RWPE2 (cell line): ENCODE results near the gene KLLN.

ENCODE experiments used
- ATAC-seq: fragments of 200-7000 bp; cut with Tn5 transposase; 3 replicates; pipeline ENCODE4 v1.9.1; 2021; ENCODE audit warnings: low read depth
- DNase-seq: peaks from one replicate; pipeline ENCODE4 v3.0.0-alpha.2; 2020; ENCODE audit warnings: low spot score
- H3K27ac ChIP-seq: fragments of 450-650 bp; 2 replicates; pipeline ENCODE4 v1.5.1; 2017; ENCODE audit warnings: mild to moderate bottlenecking; ENCODE audit not compliant: poor library complexity, severe bottlenecking
- H3K27me3 ChIP-seq: fragments of 250-450 bp; sonication (Bioruptor Pico); 2 replicates; pipeline ENCODE4 v1.5.1; 2021; ENCODE audit warnings: mild to moderate bottlenecking, moderate library complexity; ENCODE audit not compliant: insufficient read depth, poor library complexity, severe bottlenecking
- H3K36me3 ChIP-seq: fragments of 250-450 bp; sonication (Bioruptor Pico); 2 replicates; pipeline ENCODE4 v1.5.1; 2020; ENCODE audit warnings: low read depth, mild to moderate bottlenecking, moderate library complexity
- H3K4me1 ChIP-seq: fragments of 250-450 bp; sonication (Bioruptor Pico); 2 replicates; pipeline ENCODE4 v1.5.1; 2021; ENCODE audit warnings: mild to moderate bottlenecking, moderate library complexity; ENCODE audit not compliant: insufficient read depth, poor library complexity, severe bottlenecking
- H3K4me3 ChIP-seq: fragments of 250-450 bp; sonication (Bioruptor Pico); 2 replicates; pipeline ENCODE4 v1.5.1; 2021; ENCODE audit warnings: mild to moderate bottlenecking, moderate library complexity; ENCODE audit not compliant: severe bottlenecking
- H3K9me3 ChIP-seq: fragments of 250-450 bp; sonication (Bioruptor Pico); 2 replicates; pipeline ENCODE4 v1.5.1; 2021; ENCODE audit warnings: mild to moderate bottlenecking, moderate library complexity; ENCODE audit not compliant: severe bottlenecking
- TF ChIP-seq, protein P1 (sequence below): fragments of 450-650 bp; IDR thresholded peaks from one replicate; pipeline ENCODE4 v1.5.1; 2017; ENCODE audit warnings: mild to moderate bottlenecking, moderate library complexity; ENCODE audit not compliant: poor library complexity, severe bottlenecking

Gene KLLN

DNA sequence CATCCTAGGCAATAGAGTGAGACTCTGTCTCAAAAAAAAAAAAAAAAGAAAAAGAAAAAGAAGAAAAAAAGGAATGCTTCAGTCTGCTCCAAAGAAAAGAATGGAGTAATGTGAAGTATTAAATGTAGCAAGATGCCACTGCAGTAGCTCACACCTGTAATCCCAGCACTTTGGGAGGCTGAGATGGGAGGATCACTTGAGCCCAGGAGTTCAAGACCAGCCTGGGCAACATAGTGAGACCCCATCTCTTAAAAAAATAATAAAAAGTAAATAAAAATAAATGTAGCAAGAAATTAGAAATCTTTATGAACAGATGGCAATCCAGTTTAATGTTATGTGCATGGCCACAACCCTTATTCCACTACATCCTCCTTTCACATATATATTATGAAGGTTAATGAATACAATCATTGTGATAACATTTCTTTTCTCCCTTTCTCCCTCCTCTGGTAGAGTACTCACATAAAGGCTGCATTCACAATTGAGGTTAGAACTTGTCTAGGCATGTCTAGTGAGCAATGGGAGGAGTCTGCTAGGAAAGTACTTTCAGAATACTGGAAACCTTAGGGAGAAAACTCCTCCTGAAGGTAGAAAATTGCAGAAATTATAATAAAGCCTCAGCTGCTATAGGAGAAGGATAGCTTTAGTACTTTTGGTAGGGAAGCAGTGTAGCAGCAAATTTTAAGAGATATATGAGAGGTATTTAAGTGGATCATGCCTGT, 20.4 kb downstream of the KLLN start:
- H3K27ac ChIP-seq: peak overlapping the region; percentile 48

DNA sequence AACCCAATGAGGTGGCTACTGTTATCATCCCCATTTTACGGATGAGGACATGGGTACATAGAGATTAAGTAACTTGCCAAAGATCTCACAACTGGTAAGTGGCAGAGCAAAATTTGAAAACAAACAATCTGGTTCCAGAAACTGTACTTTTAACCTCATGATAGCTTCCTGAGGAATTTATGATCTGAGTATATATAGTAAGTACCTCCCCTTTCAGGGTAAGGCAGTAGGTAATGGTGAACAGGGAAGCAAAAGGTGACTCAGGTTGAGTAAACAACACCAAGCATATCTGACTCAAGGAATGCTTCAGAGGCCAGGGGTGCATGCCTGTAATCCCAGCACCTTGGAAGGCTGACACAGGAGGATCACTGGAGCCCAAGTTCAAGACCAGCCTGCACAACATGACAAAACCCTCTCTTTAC, 21.1 kb downstream of the KLLN start:
- peak; percentile 95 for ATAC-seq
- Histone ChIP-seq H3K4me1 (peaks cover 39% of the 10 kb centered on the region), H3K4me3 (no peak overlapping the region), H3K27me3 (no peaks in the 10 kb centered on the region), H3K27ac (peak overlapping the region; percentile 48), H3K36me3 (no peaks in the 10 kb centered on the region), H3K9me3 (no peaks in the 10 kb centered on the region)
- peak; percentile 81 for DNase-seq
- TF ChIP-seq, protein P1, sequence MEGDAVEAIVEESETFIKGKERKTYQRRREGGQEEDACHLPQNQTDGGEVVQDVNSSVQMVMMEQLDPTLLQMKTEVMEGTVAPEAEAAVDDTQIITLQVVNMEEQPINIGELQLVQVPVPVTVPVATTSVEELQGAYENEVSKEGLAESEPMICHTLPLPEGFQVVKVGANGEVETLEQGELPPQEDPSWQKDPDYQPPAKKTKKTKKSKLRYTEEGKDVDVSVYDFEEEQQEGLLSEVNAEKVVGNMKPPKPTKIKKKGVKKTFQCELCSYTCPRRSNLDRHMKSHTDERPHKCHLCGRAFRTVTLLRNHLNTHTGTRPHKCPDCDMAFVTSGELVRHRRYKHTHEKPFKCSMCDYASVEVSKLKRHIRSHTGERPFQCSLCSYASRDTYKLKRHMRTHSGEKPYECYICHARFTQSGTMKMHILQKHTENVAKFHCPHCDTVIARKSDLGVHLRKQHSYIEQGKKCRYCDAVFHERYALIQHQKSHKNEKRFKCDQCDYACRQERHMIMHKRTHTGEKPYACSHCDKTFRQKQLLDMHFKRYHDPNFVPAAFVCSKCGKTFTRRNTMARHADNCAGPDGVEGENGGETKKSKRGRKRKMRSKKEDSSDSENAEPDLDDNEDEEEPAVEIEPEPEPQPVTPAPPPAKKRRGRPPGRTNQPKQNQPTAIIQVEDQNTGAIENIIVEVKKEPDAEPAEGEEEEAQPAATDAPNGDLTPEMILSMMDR: no peak

More for the DNA sequence above, 20.4 kb downstream of the KLLN start:
- DNase-seq (no peak), ATAC-seq (peak; percentile 33; the same call in 2 of the 3 replicates)
- Histone ChIP-seq H3K27me3 (no peaks in the 10 kb centered on the region), H3K9me3 (no peaks in the 10 kb centered on the region), H3K4me1 (peaks cover 46% of the 10 kb centered on the region), H3K36me3 (no peaks in the 10 kb centered on the region), H3K4me3 (no peak overlapping the region)
- TF ChIP-seq, protein P1: no peak

DNA sequence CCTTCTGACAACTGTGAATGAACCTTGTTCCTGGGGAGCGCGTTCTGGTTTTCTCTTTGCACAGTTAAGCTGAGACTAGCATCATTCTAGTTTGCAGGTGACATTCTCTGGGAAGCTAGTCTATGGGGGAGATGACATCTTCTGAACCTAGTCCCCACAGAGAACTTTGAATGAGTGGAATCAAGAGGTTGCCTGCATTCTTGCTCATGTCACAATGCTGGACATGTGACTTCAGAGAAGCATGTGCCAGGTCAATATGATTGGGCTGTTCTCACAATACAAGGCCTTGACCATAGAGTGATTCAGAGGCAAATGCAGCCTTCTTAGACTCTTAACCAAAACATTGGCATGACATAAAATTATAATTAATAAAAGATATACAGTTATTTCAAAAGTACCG, 22.1 kb downstream of the KLLN start:
- Histone ChIP-seq H3K27ac (no peak overlapping the region), H3K4me1 (peaks cover 32% of the 10 kb centered on the region)
- ATAC-seq: no peak

DNA sequence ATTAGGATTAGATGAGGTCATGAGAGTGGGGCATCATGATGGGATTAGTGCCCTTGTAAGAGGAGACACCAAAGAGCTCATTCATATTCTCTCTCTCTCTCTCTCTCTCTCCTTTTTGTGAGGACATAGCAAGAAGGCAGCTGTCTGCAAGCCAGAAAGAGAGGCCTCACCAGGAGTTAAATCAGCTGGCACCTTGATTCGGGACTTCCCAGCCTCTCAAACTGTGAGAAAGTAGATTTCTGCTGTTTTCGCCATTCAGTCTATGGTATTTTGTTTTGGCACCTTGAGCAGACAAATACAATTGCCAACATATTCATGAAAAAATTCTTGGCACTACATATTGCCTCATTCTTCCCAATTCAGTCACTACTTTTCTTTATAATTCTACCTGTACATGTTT, 24.7 kb downstream of the KLLN start:
- DNase-seq (no peak), ATAC-seq (no peak)
- Histone ChIP-seq H3K36me3 (no peaks in the 10 kb centered on the region), H3K27ac (no peak overlapping the region), H3K9me3 (no peaks in the 10 kb centered on the region), H3K27me3 (no peaks in the 10 kb centered on the region), H3K4me3 (no peak overlapping the region), H3K4me1 (peaks cover 13% of the 10 kb centered on the region)
- TF ChIP-seq, protein P1: no peak

More for the DNA sequence above, 22.1 kb downstream of the KLLN start:
- no peaks in the 10 kb centered on the region for H3K27me3 ChIP-seq
- no peak overlapping the region for H3K4me3 ChIP-seq
- no peak for DNase-seq
- TF ChIP-seq, protein P1: no peak
- H3K9me3 ChIP-seq: no peaks in the 10 kb centered on the region
- no peaks in the 10 kb centered on the region for H3K36me3 ChIP-seq

- Histone ChIP-seq H3K9me3 (no peaks in the 10 kb centered on the region), H3K36me3 (no peaks in the 10 kb centered on the region), H3K4me1 (peaks cover 1% of the 10 kb centered on the region), H3K27ac (no peak overlapping the region), H3K27me3 (no peaks in the 10 kb centered on the region), H3K4me3 (no peak overlapping the region)
- TF ChIP-seq, protein P1: no peak
- no peak for DNase-seq
- ATAC-seq: no peak
These were observed 25.9 kb downstream of the KLLN start for GRCh38 chr10:87837445-87837844.
